Smooth muscle cell (in vitro differentiated cells): ENCODE measurements around the gene DDX39B. TPM values are rescaled to one million over a fixed set of nuclear protein-coding genes. Genes with fewer than 3 reads are reported as not detected.

Source experiments
- DNase-seq: peaks from one replicate; lab custom pipeline; 2025; ENCODE audit not compliant: unreplicated experiment; lab: John Stamatoyannopoulos, UW
- H2AFZ ChIP-seq: fragments of 200-600 bp; sonication (generic); 2 replicates; pipeline ENCODE4 v1.6.0; 2016; ENCODE audit warnings: antibody characterized with exemption, low read depth, mild to moderate bottlenecking
- H3F3A ChIP-seq: fragments of 200-600 bp; sonication (generic); 2 replicates; pipeline ENCODE4 v1.6.0; 2017; ENCODE audit warnings: antibody characterized with exemption, low read depth
- H3K27ac ChIP-seq: fragments of 200-600 bp; sonication (generic); 2 replicates; pipeline ENCODE4 v1.5.1; 2016; ENCODE audit warnings: low read depth, mild to moderate bottlenecking
- H3K27me3 ChIP-seq: fragments of 200-600 bp; sonication (generic); 2 replicates; pipeline ENCODE4 v1.6.1; 2016; ENCODE audit warnings: low read depth, mild to moderate bottlenecking
- H3K36me3 ChIP-seq: fragments of 200-600 bp; sonication (generic); 2 replicates; pipeline ENCODE4 v1.5.1; 2016; ENCODE audit warnings: low read depth
- H3K4me1 ChIP-seq: fragments of 200-600 bp; sonication (generic); 2 replicates; pipeline ENCODE4 v1.5.1; 2016; ENCODE audit warnings: low read depth
- H3K4me2 ChIP-seq: fragments of 200-600 bp; sonication (generic); 2 replicates; pipeline ENCODE4 v1.6.0; 2016; ENCODE audit warnings: mild to moderate bottlenecking
- H3K4me3 ChIP-seq: fragments of 200-600 bp; sonication (generic); 2 replicates; pipeline ENCODE4 v1.5.1; 2016; ENCODE audit warnings: mild to moderate bottlenecking
- H3K79me2 ChIP-seq: fragments of 200-600 bp; sonication (generic); 2 replicates; pipeline ENCODE4 v1.6.0; 2016; ENCODE audit warnings: low read depth, mild to moderate bottlenecking
- H3K9ac ChIP-seq: fragments of 200-600 bp; sonication (generic); 2 replicates; pipeline ENCODE4 v1.6.0; 2016; ENCODE audit warnings: low read depth
- H3K9me3 ChIP-seq: fragments of 200-600 bp; sonication (generic); replicated peaks from 2 replicates; pipeline ENCODE4 v1.5.1; 2016; ENCODE audit warnings: low read depth
- H4K20me1 ChIP-seq: fragments of 200-600 bp; sonication (generic); 2 replicates; pipeline ENCODE4 v1.6.0; 2016; ENCODE audit warnings: low read depth
- CTCF ChIP-seq: fragments of 200-600 bp; sonication (generic); IDR thresholded peaks from 2 replicates; pipeline ENCODE4 v1.5.1; 2017; ENCODE audit warnings: borderline replicate concordance, mild to moderate bottlenecking, antibody characterized with exemption; ENCODE audit not compliant: insufficient read depth, poor library complexity, severe bottlenecking
- WGBS: methylation state at CpG from one replicate; pipeline ENCODE4 v1.1.7; 2016; ENCODE audit warnings: low lambda C conversion rate; 5-methylcytosine and 5-hydroxymethylcytosine counted together
- polyA plus RNA-seq: library from polyadenylated mRNA; unstranded; fragments of >200 nt; fragmentation: Nextera tagmentation; extraction: Ambion mirVana; gene quantifications from 2 replicates; pipeline ENCODE4 v1.2.1, GENCODE V29; 2016
- total RNA-seq: library from RNA; depleted of rRNA; stranded (reverse); fragments of >200 nt; gene quantifications from 2 replicates; pipeline ENCODE4 v1.2.3, GENCODE V29; 2014

The DDX39B gene
- total and polyA plus RNA-seq, 2 experiments from 2014 or later, result 117 to 153 TPM

- no peak overlapping the region for H3K9ac ChIP-seq
Observed at GRCh38 chr6:31578184-31579118, 36.6 kb upstream of the DDX39B start.

GRCh38 chr6:31577579-31577966 is 35.8 kb upstream of the DDX39B start:
- Histone ChIP-seq H3K36me3 (no peaks in the 10 kb centered on the region), H3K4me1 (no peaks in the 10 kb centered on the region), H3F3A (no peaks in the 10 kb centered on the region), H3K27ac (no peak overlapping the region), H3K4me3 (no peak overlapping the region), H3K4me2 (no peak overlapping the region), H3K79me2 (no peaks in the 10 kb centered on the region), H3K27me3 (no peaks in the 10 kb centered on the region), H3K9me3 (no peaks in the 10 kb centered on the region), H3K9ac (no peak overlapping the region), H2AFZ (no peak overlapping the region), H4K20me1 (no peaks in the 10 kb centered on the region)
- 97% methylated on average over 3 of the region's 3 CpGs for WGBS
- DNase-seq, result no peak
- no peak for TF ChIP-seq CTCF

More at GRCh38 chr6:31578184-31579118, 36.6 kb upstream of the DDX39B start:
- no peaks in the 10 kb centered on the region for H3K27me3 ChIP-seq
- WGBS, result 73% methylated on average over 12 of the region's 12 CpGs
- no peak for TF ChIP-seq CTCF
- no peak for DNase-seq
- peak overlapping the region; percentile 22 for H3K27ac ChIP-seq
- no peaks in the 10 kb centered on the region for H3F3A ChIP-seq
- H3K4me1 ChIP-seq, result no peaks in the 10 kb centered on the region
- no peak overlapping the region for H3K4me2 ChIP-seq
- no peaks in the 10 kb centered on the region for H4K20me1 ChIP-seq
- H3K9me3 ChIP-seq, result no peaks in the 10 kb centered on the region
- no peaks in the 10 kb centered on the region for H3K79me2 ChIP-seq
- no peaks in the 10 kb centered on the region for H3K36me3 ChIP-seq
- H3K4me3 ChIP-seq, result no peak overlapping the region
- H2AFZ ChIP-seq, result no peak overlapping the region

- H3K27ac ChIP-seq, result no peak overlapping the region
- H3K9me3 ChIP-seq, result no peaks in the 10 kb centered on the region
- H3K9ac ChIP-seq, result no peak overlapping the region
- H4K20me1 ChIP-seq, result no peaks in the 10 kb centered on the region
- H3K4me2 ChIP-seq, result no peak overlapping the region
- DNase-seq, result no peak
- H3K27me3 ChIP-seq, result no peaks in the 10 kb centered on the region
- no peak for TF ChIP-seq CTCF
- no peaks in the 10 kb centered on the region for H3K4me1 ChIP-seq
- H3K36me3 ChIP-seq, result no peaks in the 10 kb centered on the region
- no peak overlapping the region for H2AFZ ChIP-seq
- no peaks in the 10 kb centered on the region for H3F3A ChIP-seq
- 96% methylated on average over 19 of the region's 19 CpGs for WGBS
- no peaks in the 10 kb centered on the region for H3K79me2 ChIP-seq
- H3K4me3 ChIP-seq, result no peak overlapping the region
Observed at GRCh38 chr6:31576897-31577578, 35.2 kb upstream of the DDX39B start.
